GM18511 (cell line): ENCODE measurements around the gene ADAMTS2.

ENCODE experiments used
- ATAC-seq: cut with Tn5 transposase; IDR thresholded peaks from one replicate; pipeline ENCODE4 v1.9.1; 2021; ENCODE audit warnings: mild to moderate bottlenecking, moderate library complexity; ENCODE audit not compliant: unreplicated experiment

Gene ADAMTS2

GRCh38 chr5:179166886-179167841 lies 178.1 kb downstream of the ADAMTS2 start:
- ATAC-seq: peak; percentile 84

DNA sequence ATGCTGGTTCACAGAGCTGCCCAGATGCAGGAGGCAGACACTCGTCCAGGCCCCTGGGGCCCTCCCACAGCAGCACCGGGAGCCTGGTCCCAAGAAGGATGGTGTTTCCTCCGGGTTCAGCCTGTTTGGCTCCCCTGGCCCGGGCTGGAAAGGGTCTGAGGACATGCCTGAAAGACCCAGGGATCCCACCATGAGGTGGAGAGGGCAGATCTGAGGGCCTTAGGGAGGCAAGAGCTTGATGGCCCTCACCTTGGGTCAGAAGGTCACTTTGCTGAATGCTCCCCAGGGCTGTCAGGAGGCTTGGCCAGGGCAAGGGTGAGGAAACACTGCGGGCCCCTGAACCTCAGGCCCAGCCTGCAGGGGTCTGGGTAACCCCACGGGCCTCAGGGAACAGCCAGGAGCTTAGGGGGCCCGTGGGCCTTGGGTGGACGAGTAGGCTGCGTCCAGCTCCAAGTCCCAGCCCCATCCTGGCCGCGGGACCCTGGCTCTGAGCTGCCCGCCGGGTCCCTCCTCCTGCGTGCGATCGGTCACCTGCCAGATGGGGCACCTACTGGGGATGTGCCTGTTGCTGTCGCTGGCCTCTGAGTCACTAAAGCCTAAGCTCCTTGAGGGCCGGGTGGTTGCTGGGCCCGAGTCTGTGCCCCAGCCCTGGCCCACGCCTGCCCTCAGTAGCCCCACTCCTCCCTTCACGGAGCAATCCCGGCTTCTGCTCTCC lies 178.9 kb downstream of the ADAMTS2 start:
- peak; percentile 15 for ATAC-seq

GRCh38 chr5:179165421-179166170 lies 179.7 kb downstream of the ADAMTS2 start:
- ATAC-seq: no peak

DNA sequence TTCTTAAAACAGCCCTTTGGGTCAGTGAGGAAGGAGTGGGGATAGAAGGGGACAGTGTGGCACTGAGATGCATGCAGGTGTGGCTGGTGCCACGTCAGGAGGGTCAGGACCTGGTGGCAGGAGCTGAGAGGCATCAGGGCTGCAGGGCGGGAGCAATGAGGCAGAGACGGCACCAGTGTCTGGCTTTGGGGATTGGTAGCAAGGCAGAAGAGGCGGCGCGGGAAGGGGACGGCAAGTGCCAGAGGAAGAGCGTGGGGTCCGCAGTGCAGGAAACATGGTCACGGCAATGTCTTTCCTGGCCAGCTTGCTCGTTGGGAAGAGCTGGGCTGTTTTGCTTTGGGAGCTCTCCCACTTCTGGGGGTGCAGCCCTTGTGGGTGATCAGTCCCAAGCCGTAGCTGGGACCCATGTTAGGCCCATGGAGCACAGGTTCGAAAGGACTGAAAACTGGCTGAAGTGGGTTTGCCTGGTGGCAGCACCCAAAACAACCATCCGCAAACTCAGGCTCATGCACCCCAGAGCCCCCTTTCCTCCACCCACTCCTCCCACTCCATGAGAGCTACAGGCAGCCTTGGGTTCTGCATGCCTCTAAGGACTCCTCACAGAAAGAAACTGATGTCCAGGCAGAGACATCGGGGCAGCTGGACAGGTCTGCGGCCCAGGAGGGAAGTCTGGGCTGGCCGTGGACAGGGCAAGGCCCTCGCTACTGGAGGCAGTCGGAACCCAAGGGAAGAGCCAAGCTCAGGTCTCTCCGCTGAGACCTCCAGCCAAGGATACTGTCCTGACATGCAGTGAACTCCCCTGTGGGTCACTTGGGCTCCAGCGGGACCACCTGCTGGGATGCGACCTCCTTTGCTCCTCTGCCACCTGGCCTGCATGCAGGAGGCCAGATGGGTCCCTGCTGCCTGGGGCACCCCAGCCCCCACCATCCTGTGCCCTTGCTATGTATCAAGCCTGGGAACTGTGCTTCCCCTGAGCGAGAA lies 180.6 kb downstream of the ADAMTS2 start:
- ATAC-seq: no peak

- ATAC-seq: no peak
Measured at GRCh38 chr5:179163236-179164155, 181.8 kb downstream of the ADAMTS2 start.

- no peak for ATAC-seq
Measured at GRCh38 chr5:179162351-179163235, 182.7 kb downstream of the ADAMTS2 start.

- no peak for ATAC-seq
Measured at GRCh38 chr5:179161901-179162300, 183.4 kb downstream of the ADAMTS2 start.

DNA sequence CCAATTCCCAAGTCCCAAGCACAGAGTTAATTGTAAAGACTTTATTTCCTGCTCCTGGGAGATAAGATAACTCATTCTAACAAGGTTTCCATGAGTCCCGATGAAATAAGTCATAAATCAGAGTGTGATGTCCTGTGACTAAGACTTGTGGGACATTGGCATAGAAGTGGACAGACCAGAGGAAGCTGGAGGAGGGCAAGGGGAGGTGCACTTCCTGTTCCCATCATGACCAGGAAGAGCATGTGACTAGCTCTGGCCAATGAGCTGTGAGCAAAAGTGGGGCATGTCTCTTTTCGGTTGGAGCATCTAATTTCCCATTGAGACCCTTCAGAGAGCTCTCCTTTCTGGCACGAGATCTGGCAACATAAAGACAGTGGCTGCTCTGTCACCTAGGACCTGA lies 184.7 kb downstream of the ADAMTS2 start:
- no peak for ATAC-seq

GRCh38 chr5:179158556-179158955 lies 186.7 kb downstream of the ADAMTS2 start:
- ATAC-seq: no peak

DNA sequence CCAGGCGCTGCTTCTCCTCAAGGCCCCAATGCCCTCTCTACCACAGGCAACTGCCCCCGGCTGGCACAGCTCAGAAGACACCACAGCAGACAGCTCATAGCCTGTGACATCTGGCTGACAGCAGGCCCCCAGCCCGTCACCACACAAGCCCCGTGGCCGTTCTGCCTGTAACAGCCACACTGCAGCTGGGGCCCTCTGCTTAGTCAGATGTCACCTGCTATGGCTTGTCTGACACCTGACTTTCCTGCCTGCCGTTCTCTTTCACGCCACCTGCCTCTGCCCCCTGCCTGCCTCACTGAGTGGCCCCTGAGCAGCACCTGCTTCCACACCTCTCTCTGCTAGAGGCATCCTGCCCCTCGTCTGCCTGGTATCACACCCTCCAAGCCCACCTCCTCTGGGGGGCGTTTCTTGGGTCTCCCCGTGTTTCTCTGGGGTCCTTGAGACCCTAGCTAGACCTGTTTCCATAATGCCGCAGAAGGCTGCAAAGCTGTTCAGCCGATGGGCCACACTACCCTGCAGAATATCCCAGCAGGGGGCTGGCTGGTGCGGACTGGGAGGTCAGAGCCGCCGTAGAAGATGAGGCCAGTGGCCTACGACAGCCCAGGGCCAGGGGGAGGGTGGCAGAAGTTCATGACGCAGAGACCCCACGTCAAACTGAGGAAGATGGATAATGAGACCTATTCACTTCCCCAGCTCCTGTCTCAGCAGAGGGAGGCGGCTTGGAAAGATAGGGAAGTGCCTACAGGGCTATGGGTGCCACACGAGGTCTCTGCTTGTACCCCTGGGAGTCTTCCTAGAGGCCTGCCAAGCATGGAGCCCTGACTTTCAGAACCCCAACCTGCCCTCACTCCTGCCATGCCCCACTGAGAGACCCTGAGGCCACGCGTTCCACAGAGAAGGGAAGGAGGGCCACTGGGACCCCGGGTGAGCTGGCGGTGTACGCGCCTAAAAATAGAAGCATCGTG lies 190.0 kb downstream of the ADAMTS2 start:
- ATAC-seq: no peak

DNA sequence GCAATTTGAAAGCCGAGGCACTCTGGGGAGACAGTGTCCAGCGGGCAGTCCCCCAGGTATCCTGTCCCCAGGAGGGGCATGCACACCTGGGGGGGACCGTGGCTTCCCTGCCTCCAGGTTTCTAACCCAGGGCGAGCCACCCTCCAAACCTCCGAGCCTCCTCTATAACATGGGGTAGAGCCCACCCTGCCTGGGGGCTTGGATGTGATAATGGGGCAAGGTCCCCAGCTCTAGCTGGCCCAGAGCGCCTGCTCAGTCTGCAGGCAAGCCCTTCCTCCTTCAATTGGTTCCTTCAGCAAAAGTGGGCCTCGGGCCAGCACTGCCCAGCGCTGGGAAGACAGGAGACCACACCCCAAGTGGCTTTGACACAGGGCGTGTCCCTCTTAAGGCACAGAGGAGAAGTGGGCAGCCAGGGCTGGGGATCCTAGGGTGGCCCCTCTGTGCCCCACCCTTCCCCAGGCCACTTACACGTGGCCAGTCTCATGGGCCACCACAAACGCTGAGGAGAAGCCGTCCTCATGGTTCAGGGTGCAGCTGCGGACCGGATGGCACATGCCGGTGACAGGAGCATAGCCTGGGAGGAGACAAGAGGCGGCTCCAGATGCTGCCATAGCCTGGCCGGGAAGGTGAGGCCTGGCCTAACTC lies 190.8 kb downstream of the ADAMTS2 start:
- ATAC-seq: no peak

DNA sequence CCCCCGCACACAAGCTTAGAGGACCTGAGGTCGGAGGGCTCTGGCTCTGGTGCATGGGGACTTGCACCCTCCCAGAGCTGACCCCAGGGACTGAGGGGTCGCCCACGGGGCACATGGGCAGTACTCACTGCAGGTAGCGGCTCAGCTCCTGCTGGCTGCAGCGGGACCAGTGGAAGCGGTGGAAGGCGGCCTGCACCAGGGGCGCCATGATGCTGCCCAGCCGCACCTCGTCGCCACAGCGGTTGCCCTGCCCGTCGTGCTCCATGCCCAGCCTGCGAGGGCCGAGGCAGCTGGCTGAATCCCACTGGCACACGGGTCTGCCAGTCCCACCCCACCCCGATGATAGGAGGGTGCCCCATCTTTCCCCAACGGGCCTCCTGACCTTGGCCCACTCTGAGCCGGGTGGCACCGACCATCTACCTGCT lies 191.3 kb downstream of the ADAMTS2 start:
- no peak for ATAC-seq

GRCh38 chr5:179153341-179153901 lies 191.8 kb downstream of the ADAMTS2 start:
- no peak for ATAC-seq

GRCh38 chr5:179152941-179153340 lies 192.3 kb downstream of the ADAMTS2 start:
- no peak for ATAC-seq

DNA sequence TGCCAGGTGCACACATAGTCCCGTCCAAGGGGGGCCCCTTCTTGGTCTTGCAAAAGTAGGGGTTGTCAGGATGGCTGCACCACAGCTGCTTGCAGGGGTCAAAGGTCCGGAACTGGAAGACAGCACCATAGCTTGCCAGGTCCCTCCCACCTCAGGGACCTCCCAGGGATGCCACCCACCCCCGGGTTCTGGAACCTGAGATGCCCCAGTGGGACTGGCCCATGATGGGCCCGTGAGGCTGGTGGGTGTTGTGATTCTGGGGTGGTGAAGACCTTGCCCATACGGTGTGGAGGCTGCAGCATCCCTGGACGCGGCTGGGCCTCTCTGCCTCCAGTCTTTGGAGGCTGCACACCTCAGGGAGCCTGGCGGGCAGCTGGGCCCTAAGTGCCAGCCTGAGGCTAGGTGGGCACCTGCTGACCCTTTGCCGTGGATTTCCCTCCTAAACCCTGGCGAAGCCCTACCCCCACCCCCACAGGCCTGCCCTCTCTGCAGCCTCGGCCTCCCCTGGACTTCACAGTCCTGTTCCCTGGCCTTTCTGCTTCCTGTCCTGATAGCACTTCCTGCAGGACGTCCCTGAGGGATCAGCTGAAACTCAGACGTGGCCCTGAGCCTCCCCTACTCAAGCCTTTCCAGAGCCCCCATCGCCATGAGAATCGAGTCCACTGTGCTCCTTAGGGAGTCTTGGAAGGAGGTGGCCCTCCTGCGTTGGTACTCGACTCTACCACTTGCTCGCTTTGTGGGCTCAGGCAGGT lies 192.9 kb downstream of the ADAMTS2 start:
- no peak for ATAC-seq
